ENCODE measurements around the gene UBE2D4.

UBE2D4 gene

GRCh38 chr7:43926798-43927123 lies 525 bp downstream of the UBE2D4 start:
- H3K27me3 ChIP-seq, result no peaks in the 10 kb centered on the region
- H3K4me1 ChIP-seq, result peaks cover 10 to 27% (median 19%) of the 10 kb centered on the region in 10 experiments
- H3K4me3 ChIP-seq, result peak overlapping the region; percentile 62 to 76 (median 68)
- no peaks in the 10 kb centered on the region for H3K36me3 ChIP-seq
- no peak for TF ChIP-seq Cebpa-rat (IDR thresholded peaks at IDR 0.05)
- no peaks in the 10 kb centered on the region for H4K20me1 ChIP-seq
- H3K9ac ChIP-seq, result peak overlapping the region; percentile 72 to 89 (median 79)
- H3K27ac ChIP-seq, result peak overlapping the region; percentile 71 to 83 (median 79)
- H3K9me3 ChIP-seq (replicated peaks in 1 of 11), result no peaks in the 10 kb centered on the region
- peak overlapping the region; percentile 78 to 98 (median 93) for H3K4me2 ChIP-seq

GRCh38 chr7:43927810-43928209 lies 1.6 kb downstream of the UBE2D4 start:
- Histone ChIP-seq H3K4me1 (peaks cover 10 to 27% (median 19%) of the 10 kb centered on the region in 10 experiments), H3K36me3 (no peaks in the 10 kb centered on the region), H3K9ac (no peak overlapping the region), H3K4me2 (peak overlapping the region in 7 of 11 experiments; percentile 78 to 98 (median 94); a peak in 8 of 22 replicates), H4K20me1 (no peaks in the 10 kb centered on the region), H3K27ac (no peak overlapping the region), H3K27me3 (no peaks in the 10 kb centered on the region), H3K4me3 (no peak overlapping the region), H3K9me3 (replicated peaks in 1 of 11) (no peaks in the 10 kb centered on the region)
- TF ChIP-seq Cebpa-rat (IDR thresholded peaks at IDR 0.05), result no peak

GRCh38 chr7:43929529-43930457 lies 3.6 kb downstream of the UBE2D4 start:
- Histone ChIP-seq H3K27me3 (no peaks in the 10 kb centered on the region), H3K4me3 (no peak overlapping the region), H3K36me3 (no peaks in the 10 kb centered on the region), H3K9ac (no peak overlapping the region), H3K9me3 (replicated peaks in 1 of 11) (no peaks in the 10 kb centered on the region), H3K27ac (no peak overlapping the region), H3K4me2 (no peak overlapping the region), H3K4me1 (peaks cover 10 to 23% (median 19%) of the 10 kb centered on the region in 10 experiments), H4K20me1 (no peaks in the 10 kb centered on the region)
- no peak for TF ChIP-seq Cebpa-rat (IDR thresholded peaks at IDR 0.05)

GRCh38 chr7:43931346-43931745 lies 5.1 kb downstream of the UBE2D4 start:
- Histone ChIP-seq H3K9ac (no peak overlapping the region), H3K4me3 (no peak overlapping the region), H3K27ac (no peak overlapping the region), H3K27me3 (no peaks in the 10 kb centered on the region), H3K4me1 (peaks cover 5 to 12% (median 9%) of the 10 kb centered on the region in 10 experiments; a peak in 19 of 20 replicates), H3K9me3 (replicated peaks in 1 of 11) (no peaks in the 10 kb centered on the region), H3K36me3 (no peaks in the 10 kb centered on the region), H4K20me1 (no peaks in the 10 kb centered on the region; a peak in 1 of 22 replicates), H3K4me2 (no peak overlapping the region)
- TF ChIP-seq Cebpa-rat (IDR thresholded peaks at IDR 0.05), result no peak

- Histone ChIP-seq H3K27ac (no peak overlapping the region), H3K9me3 (replicated peaks in 1 of 11) (no peaks in the 10 kb centered on the region), H3K36me3 (no peaks in the 10 kb centered on the region), H4K20me1 (no peaks in the 10 kb centered on the region; a peak in 1 of 22 replicates), H3K27me3 (no peaks in the 10 kb centered on the region), H3K9ac (no peak overlapping the region), H3K4me3 (no peak overlapping the region), H3K4me1 (no peaks in the 10 kb centered on the region), H3K4me2 (no peak overlapping the region)
- TF ChIP-seq Cebpa-rat (IDR thresholded peaks at IDR 0.05), result no peak
These were observed 7.8 kb downstream of the UBE2D4 start for GRCh38 chr7:43933902-43934560.

- Histone ChIP-seq H3K27me3 (no peaks in the 10 kb centered on the region), H4K20me1 (peaks cover 0 to under 1% (median 0%) of the 10 kb centered on the region in 11 experiments; a peak in 1 of 22 replicates), H3K36me3 (no peaks in the 10 kb centered on the region), H3K4me1 (no peaks in the 10 kb centered on the region), H3K27ac (no peak overlapping the region), H3K9ac (no peak overlapping the region), H3K4me3 (no peak overlapping the region), H3K9me3 (replicated peaks in 1 of 11) (no peaks in the 10 kb centered on the region), H3K4me2 (no peak overlapping the region)
- TF ChIP-seq Cebpa-rat (IDR thresholded peaks at IDR 0.05), result no peak
These were observed 11.2 kb downstream of the UBE2D4 start for GRCh38 chr7:43937444-43937843.

- no peaks in the 10 kb centered on the region for H3K27me3 ChIP-seq
- H4K20me1 ChIP-seq, result peaks cover 0 to 7% (median 0%) of the 10 kb centered on the region in 11 experiments; a peak in 2 of 22 replicates
- H3K4me3 ChIP-seq, result no peak overlapping the region
- no peaks in the 10 kb centered on the region for H3K9me3 ChIP-seq (replicated peaks in 1 of 11)
- H3K4me1 ChIP-seq, result peaks cover 0 to 5% (median 0%) of the 10 kb centered on the region in 10 experiments; a peak in 1 of 20 replicates
- TF ChIP-seq Cebpa-rat (IDR thresholded peaks at IDR 0.05), result no peak
- H3K36me3 ChIP-seq, result peaks cover 0 to 11% (median 0%) of the 10 kb centered on the region in 11 experiments; a peak in 6 of 22 replicates
- no peak overlapping the region for H3K4me2 ChIP-seq
- no peak overlapping the region for H3K9ac ChIP-seq
- no peak overlapping the region for H3K27ac ChIP-seq
These were observed 12.8 kb downstream of the UBE2D4 start for GRCh38 chr7:43938892-43939482.

GRCh38 chr7:43942250-43942649 lies 16.0 kb downstream of the UBE2D4 start:
- H3K9me3 ChIP-seq (replicated peaks in 1 of 11), result no peaks in the 10 kb centered on the region
- H3K4me1 ChIP-seq, result peaks cover 0 to 6% (median 0%) of the 10 kb centered on the region in 10 experiments; a peak in 1 of 20 replicates
- H3K4me3 ChIP-seq, result no peak overlapping the region
- H3K27ac ChIP-seq, result no peak overlapping the region
- no peak overlapping the region for H3K4me2 ChIP-seq
- H3K36me3 ChIP-seq, result peaks cover 0 to 15% (median 4%) of the 10 kb centered on the region in 11 experiments; a peak in 8 of 22 replicates
- no peaks in the 10 kb centered on the region for H3K27me3 ChIP-seq
- TF ChIP-seq Cebpa-rat (IDR thresholded peaks at IDR 0.05), result no peak
- H4K20me1 ChIP-seq, result peaks cover 0 to 7% (median 0%) of the 10 kb centered on the region in 11 experiments; a peak in 1 of 22 replicates
- H3K9ac ChIP-seq, result no peak overlapping the region

GRCh38 chr7:43942997-43943396 lies 16.8 kb downstream of the UBE2D4 start:
- no peaks in the 10 kb centered on the region for H3K9me3 ChIP-seq (replicated peaks in 1 of 11)
- TF ChIP-seq Cebpa-rat (IDR thresholded peaks at IDR 0.05), result no peak
- H3K27ac ChIP-seq, result no peak overlapping the region
- H3K4me1 ChIP-seq, result peaks cover 0 to 6% (median 0%) of the 10 kb centered on the region in 10 experiments; a peak in 1 of 20 replicates
- no peak overlapping the region for H3K9ac ChIP-seq
- peaks cover 0 to 18% (median 5%) of the 10 kb centered on the region in 11 experiments; a peak in 9 of 22 replicates for H3K36me3 ChIP-seq
- H3K27me3 ChIP-seq, result no peaks in the 10 kb centered on the region
- peaks cover 0 to 7% (median 0%) of the 10 kb centered on the region in 11 experiments; a peak in 1 of 22 replicates for H4K20me1 ChIP-seq
- H3K4me2 ChIP-seq, result no peak overlapping the region
- H3K4me3 ChIP-seq, result no peak overlapping the region

All from BLaER1 treated with 17β-estradiol and CSF1 and Interleukin-3, amounts not matched to agents 10 nM and 100 nM (cell line).